Left renal pelvis (tissue), 4 donors: ENCODE data around the gene LAMC1. TPM values are rescaled to one million over a fixed set of nuclear protein-coding genes. Genes with fewer than 3 reads are reported as not detected.
"Not testable (repeated sequence)": the region's sequence is repeated elsewhere in the genome, so short reads cannot be mapped to it uniquely, and the experiment has no call there.

ENCODE experiments used
- DNase-seq, 4 donors: peaks; one replicate each; pipeline ENCODE4 v3.0.0-alpha.2; 2013; ENCODE audit warnings: low read depth in 4 of 4, low spot score in 3 of 4
- polyA plus RNA-seq, 4 donors: library from polyadenylated mRNA; unstranded; fragments of 120-200 nt; gene quantifications; one replicate each; pipeline ENCODE4 v1.2.1, GENCODE V29; 2013; ENCODE audit not compliant: insufficient read length in 4 of 4

LAMC1 gene
- polyA plus RNA-seq, 4 donors: 218 to 345 (median 270) TPM

- DNase-seq: no peak
Measured at GRCh38 chr1:183040547-183040971, 17.3 kb downstream of the LAMC1 start.

DNA sequence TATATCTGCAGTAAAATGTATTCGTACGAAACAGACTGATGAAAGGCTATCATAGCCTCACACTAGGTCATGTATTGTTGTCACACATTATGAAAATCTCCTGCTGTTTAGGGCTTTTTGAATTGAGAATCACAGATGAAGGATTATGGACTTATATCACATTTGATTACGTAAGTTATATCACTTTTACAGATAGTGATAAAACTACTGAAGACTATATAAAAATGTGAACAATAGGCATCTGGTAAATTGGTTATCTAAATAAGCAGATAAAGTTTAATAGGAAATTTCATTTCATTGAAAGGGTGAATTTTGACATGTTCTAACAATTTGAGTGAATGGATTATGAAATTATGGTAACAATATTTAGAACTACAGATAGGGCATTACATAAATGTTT, 20.0 kb downstream of the LAMC1 start:
- DNase-seq: no peak

DNA sequence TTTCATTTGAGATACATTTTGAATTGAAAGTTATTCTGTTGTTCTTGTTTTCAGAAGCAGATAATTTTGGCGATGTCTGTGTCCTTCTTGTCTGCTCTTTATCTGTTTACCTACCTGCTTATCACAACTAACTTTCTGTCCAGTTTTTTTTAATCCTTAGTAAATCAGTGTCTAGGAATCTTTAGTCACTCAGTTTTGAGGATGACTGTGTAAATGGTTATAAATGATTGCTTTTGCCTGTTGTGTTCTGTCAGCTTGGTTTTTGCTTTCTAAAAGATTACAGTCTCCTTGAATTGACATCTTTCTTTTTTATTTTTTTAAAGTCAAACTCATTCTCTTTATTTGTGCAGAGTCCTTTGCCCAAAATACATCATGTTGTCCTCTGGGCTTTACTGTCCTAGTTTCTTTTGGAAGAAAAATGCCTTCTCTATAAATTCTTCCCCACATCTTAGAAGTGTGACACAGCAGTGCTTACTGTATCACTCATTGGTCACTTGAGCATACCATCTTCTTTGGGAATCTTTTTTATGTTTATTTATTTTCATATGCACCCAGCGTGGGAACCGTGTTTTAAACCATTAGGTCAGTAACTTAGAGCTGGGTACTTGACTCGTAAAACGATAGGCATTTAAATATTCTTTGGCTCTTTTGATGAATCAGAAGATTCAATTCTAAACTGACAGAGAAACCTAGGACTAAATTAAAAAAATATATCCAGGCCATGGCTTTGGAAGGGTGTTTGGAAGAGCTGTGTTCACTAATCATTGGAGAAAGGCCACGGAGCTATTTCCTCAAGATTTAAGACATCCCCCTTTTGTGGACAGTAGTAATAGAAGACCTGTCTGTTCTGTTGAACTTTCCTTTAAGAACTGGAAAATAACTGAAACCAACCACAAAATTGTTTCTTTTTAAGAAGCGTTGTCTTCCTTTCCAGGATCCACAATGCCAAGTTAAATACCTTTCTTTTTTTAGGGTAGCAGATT, 20.9 kb downstream of the LAMC1 start:
- no peak for DNase-seq

- no peak for DNase-seq
Measured at GRCh38 chr1:183044893-183045649, 21.9 kb downstream of the LAMC1 start.

DNA sequence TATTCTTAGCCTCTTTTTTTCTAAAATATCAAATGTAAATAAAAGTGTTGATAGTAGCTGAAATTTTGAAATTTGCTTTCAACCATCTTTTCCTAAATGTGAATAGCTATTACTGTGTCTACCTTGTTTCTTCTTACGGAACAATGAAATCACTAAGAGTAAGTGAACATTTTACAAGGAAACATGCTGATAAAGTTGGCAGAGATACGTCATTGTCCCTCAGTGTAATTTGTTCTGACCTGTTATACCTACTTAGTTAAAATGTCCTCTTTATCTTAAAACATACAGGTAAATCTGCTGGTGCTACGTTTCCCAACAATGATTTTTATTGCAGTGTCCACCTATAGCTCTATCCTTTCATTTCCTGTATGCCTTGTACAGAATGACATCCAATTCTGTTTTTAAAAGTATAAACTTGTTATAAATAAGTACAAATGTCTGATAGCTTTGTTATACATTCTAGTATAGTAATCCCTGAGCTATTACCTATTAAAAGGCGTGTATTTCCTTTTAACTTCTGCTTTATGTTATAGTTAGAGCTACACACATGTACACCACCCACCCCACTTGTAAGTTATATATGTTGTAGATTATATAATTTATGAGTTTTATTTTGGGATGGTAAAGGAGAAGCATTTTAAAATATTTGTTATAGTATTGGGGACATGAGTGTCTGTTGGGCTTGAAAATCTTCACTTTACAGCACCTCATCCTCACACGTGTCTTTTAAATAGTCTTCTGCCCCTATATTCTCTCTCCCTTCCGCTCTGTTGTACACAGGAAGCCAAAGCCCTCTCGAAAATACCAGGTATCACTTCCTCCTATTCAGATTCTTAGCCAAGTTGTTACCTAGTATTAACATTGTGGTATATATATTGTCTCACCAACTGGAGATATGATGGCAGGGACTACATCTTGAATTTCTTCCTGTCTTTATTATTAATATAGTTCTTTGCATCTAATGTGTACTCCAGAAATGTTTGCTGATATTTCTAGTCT, 25.2 kb downstream of the LAMC1 start:
- DNase-seq: no peak

DNA sequence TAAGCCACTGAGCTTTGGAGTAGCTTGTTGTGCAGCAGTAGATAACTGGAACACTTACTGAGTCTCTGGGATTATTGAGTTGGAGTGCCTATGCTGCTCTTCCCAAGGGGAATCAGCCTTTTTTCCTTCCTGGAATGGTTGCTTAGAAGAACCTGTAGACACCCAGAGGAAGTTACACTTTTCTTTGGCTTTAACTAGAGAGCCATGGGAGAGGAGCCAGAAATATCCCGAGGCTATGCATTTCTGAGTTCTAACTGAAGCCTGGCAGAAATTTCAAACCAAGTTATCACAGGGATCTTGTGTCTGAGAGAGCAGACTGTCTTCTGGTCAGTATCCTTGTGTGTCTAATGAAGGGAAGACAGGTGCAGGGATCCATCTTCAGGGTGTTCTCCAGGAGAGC, 28.3 kb downstream of the LAMC1 start:
- DNase-seq: no peak

DNA sequence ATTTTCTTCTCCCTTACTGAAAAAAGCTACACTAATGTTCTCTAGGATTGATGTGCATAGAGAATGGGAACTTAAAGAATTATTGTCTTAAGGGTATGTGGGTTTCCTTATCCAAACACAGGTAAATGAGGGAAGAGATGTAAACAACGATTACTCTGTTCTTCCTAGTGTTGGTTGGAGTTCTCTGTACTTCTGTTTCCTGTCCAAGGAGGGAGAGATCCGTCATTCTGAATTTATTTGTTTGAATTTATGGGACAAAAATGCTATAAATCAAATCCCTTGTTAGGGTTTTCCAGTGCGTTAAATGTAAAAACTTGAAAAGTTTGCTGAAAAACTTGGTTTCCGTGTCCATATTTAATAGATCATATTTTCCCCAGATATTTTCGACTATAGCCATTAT, 29.6 kb downstream of the LAMC1 start:
- no peak for DNase-seq

DNA sequence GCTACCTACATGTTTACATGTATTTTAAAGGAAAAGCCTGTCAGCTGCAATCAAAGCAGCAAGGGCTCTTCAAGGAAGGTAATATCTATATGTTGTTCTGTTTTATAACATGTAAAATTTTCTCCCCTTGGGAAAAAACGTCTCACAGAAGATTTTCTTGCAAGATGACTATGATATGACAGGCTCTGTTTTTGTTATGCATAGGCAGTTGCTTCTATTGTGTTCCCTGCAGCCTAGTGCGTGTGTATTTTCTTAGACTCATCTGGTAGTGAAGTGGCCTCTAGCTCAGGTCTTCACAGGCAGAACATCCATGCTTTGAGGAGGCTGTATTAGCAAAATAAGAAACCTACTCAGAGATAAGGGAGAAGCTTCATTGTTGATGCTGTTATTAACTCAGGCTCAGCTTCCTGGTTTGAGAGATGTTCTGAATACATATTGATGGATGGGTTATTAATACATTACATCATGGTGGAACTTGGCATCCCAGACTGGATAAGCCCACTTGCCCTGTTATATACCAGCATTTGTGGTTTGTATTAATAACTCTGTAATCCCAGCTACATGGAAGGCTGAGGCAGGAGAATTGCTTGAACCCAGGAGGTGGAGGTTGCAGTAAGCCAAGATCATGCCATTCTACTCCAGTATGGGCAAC, 35.8 kb downstream of the LAMC1 start:
- DNase-seq: no peak

- no peak for DNase-seq
Measured at GRCh38 chr1:183061194-183061593, 38.0 kb downstream of the LAMC1 start.

- no peak for DNase-seq
Measured at GRCh38 chr1:183063349-183063748, 40.1 kb downstream of the LAMC1 start.

GRCh38 chr1:183065168-183065706, 42.0 kb downstream of the LAMC1 start:
- DNase-seq: no peak

GRCh38 chr1:183066432-183066831, 43.2 kb downstream of the LAMC1 start:
- not testable (repeated sequence) for DNase-seq

DNA sequence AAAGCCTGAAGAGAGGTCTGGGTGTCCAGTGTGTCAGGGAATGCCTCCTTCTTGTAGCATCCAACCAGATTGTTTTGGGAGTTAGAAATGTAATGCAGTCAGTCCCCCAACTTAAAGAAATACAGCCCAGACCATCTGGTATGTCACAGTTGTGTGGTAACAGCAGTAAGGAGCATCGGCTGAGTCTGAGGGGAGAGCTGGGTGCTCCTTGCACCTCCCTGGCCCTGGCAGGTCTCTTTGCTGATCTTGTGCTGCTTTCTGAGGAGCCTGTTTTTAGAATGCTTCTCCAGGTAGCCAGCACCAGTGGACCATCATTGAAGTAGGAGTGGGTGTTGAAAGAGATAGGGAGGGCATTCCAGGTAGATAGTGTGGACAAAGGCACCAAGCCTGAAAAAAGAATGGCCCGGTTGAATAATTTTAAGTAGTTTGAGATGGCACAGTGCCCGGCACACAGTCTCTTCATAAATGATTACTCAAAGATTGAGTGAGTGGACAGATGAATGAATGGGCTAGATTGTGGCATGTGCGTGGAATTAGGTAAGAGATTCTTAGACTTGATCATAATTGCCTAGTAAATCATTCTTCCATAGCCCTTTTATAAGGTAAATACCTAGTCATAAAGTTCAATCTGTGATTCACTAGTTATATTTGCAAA, 46.5 kb downstream of the LAMC1 start:
- no peak for DNase-seq

GRCh38 chr1:183070234-183070922, 47.2 kb downstream of the LAMC1 start:
- no peak for DNase-seq

DNA sequence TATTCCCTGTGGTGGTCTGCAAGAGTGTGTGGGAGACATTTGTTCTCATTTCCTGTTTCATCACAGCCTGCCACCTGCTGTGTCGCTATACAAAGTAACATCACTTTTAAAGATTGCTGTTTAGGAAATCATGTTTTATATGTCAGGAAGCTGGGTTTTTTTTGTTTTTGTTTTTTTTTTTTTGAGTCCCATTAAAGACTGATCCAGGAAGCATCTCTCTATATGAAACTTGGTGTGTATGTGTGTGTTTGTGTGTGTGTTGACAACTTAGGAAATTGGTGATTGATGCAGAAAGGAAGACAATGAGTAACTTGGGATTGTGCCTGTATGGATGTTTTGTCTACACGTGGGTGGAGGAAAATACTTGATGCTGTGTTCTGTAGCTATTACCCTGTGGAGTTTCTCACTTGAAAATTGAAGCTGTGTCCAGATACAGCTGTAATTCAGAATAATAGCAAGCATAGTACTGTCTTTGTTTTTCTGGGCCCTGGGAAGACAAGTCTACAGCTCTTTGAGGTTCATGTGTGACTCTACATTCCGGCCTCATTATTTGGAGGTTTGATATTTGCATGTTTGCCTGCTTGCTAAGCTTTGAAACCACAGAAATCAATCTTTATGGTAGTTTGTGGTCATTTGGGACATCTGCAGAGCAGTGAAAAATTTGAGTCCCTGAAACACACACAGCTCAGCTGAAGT, 47.9 kb downstream of the LAMC1 start:
- no peak for DNase-seq

- not testable (repeated sequence) for DNase-seq
Measured at GRCh38 chr1:183072595-183072994, 49.4 kb downstream of the LAMC1 start.

- DNase-seq: no peak
Measured at GRCh38 chr1:183073320-183073719, 50.1 kb downstream of the LAMC1 start.

DNA sequence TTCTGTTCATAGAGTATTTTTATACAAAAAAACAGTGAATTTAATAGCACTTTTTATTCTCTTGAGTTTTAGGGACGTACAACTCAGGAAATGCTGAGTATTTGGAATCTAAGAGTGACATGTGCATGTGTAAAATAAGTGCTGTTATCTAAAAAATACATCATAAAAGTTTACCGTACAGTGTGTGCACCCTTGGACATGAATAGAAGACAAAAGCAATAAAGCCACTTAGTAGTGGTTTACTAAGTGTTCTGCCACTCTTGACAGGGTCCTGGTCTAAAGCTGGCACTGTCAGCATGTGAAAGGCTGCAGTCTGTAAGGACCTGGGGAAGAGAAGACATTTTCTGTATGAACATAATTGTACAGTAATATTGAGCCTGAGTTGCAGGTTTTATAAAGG, 51.0 kb downstream of the LAMC1 start:
- DNase-seq: no peak
